CD4-positive, alpha-beta T cell treated with Interleukin-17A for 1 hour (primary cell): ENCODE data around the gene FLOT2.
"Not testable (repeated sequence)": the region's sequence is repeated elsewhere in the genome, so short reads cannot be mapped to it uniquely, and the experiment has no call there.

Experiments used
- DNase-seq: peaks from one replicate; pipeline ENCODE4 v3.0.0-alpha.2; 2020

FLOT2 gene

GRCh38 chr17:28896884-28897768 is at the start of gene FLOT2:
TSS of gene FLOT2 (minus strand) at chr17:28897733. CDS start at chr17:28897574, 159 bp downstream.
- DNase-seq: peak; percentile 68

GRCh38 chr17:28946239-28946638 is 48.7 kb upstream of the FLOT2 start:
- DNase-seq: peak; percentile 32

- no peak for DNase-seq
Observed at GRCh38 chr17:28944862-28945741, 47.6 kb upstream of the FLOT2 start.

GRCh38 chr17:28944343-28944742 is 46.8 kb upstream of the FLOT2 start:
- no peak for DNase-seq

GRCh38 chr17:28942925-28943324 is 45.4 kb upstream of the FLOT2 start:
- no peak for DNase-seq

GRCh38 chr17:28941251-28941650 is 43.7 kb upstream of the FLOT2 start:
- no peak for DNase-seq

GRCh38 chr17:28940675-28941074 is 43.1 kb upstream of the FLOT2 start:
- DNase-seq: no peak

GRCh38 chr17:28940142-28940541 is 42.6 kb upstream of the FLOT2 start:
- no peak for DNase-seq

- DNase-seq: no peak
Observed at GRCh38 chr17:28938552-28938951, 41.0 kb upstream of the FLOT2 start.

GRCh38 chr17:28937044-28937729 is 39.7 kb upstream of the FLOT2 start:
- DNase-seq: no peak

- no peak for DNase-seq
Observed at GRCh38 chr17:28935744-28936460, 38.4 kb upstream of the FLOT2 start.

- not testable (repeated sequence) for DNase-seq
Observed at GRCh38 chr17:28934508-28934907, 37.0 kb upstream of the FLOT2 start.

- no peak for DNase-seq
Observed at GRCh38 chr17:28929787-28930186, 32.3 kb upstream of the FLOT2 start.

GRCh38 chr17:28928061-28928460 is 30.5 kb upstream of the FLOT2 start:
- DNase-seq: peak; percentile 33

- DNase-seq: no peak
Observed at GRCh38 chr17:28926786-28927185, 29.3 kb upstream of the FLOT2 start.

GRCh38 chr17:28926366-28926765 is 28.8 kb upstream of the FLOT2 start:
- no peak for DNase-seq

- peak; percentile 94 for DNase-seq
Observed at GRCh38 chr17:28925912-28926365, 28.4 kb upstream of the FLOT2 start.

GRCh38 chr17:28920201-28920600 is 22.7 kb upstream of the FLOT2 start:
- no peak for DNase-seq

- DNase-seq: no peak
Observed at GRCh38 chr17:28918295-28918694, 20.8 kb upstream of the FLOT2 start.

GRCh38 chr17:28917465-28917864 is 19.9 kb upstream of the FLOT2 start:
- DNase-seq: no peak

- DNase-seq: no peak
Observed at GRCh38 chr17:28917029-28917428, 19.5 kb upstream of the FLOT2 start.

GRCh38 chr17:28916302-28916934 is 18.9 kb upstream of the FLOT2 start:
- DNase-seq: peak; percentile 69
